WTC11 (cell line): ENCODE data around the gene CNN2.

ENCODE experiments used
- EMX1 ChIP-seq: fragments of 250-450 bp; sonication (Bioruptor Pico); IDR thresholded peaks from 2 replicates; pipeline ENCODE4 v1.8.0; 2021; ENCODE audit warnings: mild to moderate bottlenecking
- GRHL2 ChIP-seq: fragments of 250-450 bp; sonication (Bioruptor Pico); IDR thresholded peaks from 2 replicates; pipeline ENCODE4 v1.8.0; 2022; ENCODE audit warnings: mild to moderate bottlenecking, moderate library complexity; ENCODE audit not compliant: insufficient replicate concordance, severe bottlenecking
- IRF2 ChIP-seq: sonication (generic); formaldehyde crosslinking; IDR thresholded peaks from 2 replicates; pipeline ENCODE4 v1.8.0; 2022; ENCODE audit warnings: low read depth, missing genetic modification reagents, borderline replicate concordance
- SOX15 ChIP-seq: fragments of 250-450 bp; sonication (Bioruptor Pico); IDR thresholded peaks from 2 replicates; pipeline ENCODE4 v1.9.0; 2021; ENCODE audit warnings: mild to moderate bottlenecking
- SP1 ChIP-seq: sonication (generic); formaldehyde crosslinking; conservative IDR thresholded peaks from 2 replicates; pipeline ENCODE4 v1.8.1; 2022; ENCODE audit warnings: missing genetic modification reagents
- TF ChIP-seq, protein P1 (sequence below): fragments of 200-600 bp; IDR thresholded peaks from 2 replicates; pipeline ENCODE4 v1.8.0; 2022; ENCODE audit warnings: antibody characterized with exemption
- TF ChIP-seq, protein P2 (sequence below): sonication (generic); formaldehyde crosslinking; IDR thresholded peaks from 2 replicates; pipeline ENCODE4 v1.8.1; 2022; ENCODE audit warnings: low read depth, missing genetic modification reagents, borderline replicate concordance

DNA sequence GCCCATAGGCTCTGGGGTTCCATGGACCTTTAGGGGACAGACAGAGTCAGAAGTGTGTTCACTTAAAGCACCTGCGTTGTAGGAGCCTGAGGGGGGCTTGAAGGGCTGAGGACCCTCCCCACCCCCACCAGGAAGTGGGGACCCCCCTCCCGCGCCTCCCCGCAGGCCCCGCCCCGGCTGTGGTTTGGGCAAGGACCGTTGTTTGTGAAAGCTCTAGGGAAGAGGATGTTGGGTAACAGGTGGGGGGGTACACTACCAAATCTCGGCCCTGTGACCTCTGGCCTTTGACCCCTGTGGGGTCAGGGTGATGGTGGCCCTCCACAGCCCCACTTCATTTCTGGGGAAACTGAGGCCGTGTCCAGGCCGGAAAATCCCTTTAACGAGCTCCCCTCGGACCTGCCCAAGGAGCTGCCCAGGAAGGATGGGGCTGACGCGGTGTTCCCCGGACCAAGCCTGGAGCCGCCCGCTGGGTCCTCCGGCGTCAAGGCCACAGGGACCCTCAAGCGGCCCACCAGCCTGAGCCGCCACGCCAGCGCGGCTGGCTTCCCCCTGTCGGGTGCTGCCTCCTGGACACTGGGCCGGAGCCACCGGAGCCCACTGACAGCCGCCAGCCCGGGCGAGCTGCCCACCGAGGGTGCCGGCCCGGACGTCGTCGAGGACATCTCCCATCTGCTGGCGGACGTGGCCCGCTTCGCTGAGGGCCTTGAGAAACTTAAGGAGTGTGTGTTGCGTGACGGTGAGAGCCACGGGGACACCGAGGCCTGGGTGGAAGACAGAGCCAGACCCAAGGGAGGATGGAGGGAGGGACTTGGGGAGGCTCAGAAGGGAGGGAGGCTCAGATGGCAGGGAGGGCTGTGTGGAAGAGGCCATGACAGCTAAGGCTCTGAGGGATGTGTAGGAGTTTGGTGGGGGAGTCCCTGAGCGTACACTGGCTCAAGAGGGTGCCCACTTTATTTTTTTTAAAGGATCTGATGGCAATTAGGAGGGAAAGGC is 41.9 kb downstream of the CNN2 start:
- TF ChIP-seq, protein P1, sequence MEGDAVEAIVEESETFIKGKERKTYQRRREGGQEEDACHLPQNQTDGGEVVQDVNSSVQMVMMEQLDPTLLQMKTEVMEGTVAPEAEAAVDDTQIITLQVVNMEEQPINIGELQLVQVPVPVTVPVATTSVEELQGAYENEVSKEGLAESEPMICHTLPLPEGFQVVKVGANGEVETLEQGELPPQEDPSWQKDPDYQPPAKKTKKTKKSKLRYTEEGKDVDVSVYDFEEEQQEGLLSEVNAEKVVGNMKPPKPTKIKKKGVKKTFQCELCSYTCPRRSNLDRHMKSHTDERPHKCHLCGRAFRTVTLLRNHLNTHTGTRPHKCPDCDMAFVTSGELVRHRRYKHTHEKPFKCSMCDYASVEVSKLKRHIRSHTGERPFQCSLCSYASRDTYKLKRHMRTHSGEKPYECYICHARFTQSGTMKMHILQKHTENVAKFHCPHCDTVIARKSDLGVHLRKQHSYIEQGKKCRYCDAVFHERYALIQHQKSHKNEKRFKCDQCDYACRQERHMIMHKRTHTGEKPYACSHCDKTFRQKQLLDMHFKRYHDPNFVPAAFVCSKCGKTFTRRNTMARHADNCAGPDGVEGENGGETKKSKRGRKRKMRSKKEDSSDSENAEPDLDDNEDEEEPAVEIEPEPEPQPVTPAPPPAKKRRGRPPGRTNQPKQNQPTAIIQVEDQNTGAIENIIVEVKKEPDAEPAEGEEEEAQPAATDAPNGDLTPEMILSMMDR = no peak
- TF ChIP-seq SP1 (no peak), IRF2 (CRISPR knock-in tag) (no peak), GRHL2 (CRISPR knock-in tag) (no peak), EMX1 (CRISPR knock-in tag) (no peak), SOX15 (no peak)
- TF ChIP-seq, protein P2, sequence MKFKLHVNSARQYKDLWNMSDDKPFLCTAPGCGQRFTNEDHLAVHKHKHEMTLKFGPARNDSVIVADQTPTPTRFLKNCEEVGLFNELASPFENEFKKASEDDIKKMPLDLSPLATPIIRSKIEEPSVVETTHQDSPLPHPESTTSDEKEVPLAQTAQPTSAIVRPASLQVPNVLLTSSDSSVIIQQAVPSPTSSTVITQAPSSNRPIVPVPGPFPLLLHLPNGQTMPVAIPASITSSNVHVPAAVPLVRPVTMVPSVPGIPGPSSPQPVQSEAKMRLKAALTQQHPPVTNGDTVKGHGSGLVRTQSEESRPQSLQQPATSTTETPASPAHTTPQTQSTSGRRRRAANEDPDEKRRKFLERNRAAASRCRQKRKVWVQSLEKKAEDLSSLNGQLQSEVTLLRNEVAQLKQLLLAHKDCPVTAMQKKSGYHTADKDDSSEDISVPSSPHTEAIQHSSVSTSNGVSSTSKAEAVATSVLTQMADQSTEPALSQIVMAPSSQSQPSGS (CRISPR knock-in tag) = no peak
